ENCODE results near the gene PHLDA2. TPM values are rescaled to one million over a fixed set of nuclear protein-coding genes. Genes with fewer than 3 reads are reported as not detected.

PHLDA2 gene
- total RNA-seq, 1 experiment from 2014 or later = 111 TPM

DNA sequence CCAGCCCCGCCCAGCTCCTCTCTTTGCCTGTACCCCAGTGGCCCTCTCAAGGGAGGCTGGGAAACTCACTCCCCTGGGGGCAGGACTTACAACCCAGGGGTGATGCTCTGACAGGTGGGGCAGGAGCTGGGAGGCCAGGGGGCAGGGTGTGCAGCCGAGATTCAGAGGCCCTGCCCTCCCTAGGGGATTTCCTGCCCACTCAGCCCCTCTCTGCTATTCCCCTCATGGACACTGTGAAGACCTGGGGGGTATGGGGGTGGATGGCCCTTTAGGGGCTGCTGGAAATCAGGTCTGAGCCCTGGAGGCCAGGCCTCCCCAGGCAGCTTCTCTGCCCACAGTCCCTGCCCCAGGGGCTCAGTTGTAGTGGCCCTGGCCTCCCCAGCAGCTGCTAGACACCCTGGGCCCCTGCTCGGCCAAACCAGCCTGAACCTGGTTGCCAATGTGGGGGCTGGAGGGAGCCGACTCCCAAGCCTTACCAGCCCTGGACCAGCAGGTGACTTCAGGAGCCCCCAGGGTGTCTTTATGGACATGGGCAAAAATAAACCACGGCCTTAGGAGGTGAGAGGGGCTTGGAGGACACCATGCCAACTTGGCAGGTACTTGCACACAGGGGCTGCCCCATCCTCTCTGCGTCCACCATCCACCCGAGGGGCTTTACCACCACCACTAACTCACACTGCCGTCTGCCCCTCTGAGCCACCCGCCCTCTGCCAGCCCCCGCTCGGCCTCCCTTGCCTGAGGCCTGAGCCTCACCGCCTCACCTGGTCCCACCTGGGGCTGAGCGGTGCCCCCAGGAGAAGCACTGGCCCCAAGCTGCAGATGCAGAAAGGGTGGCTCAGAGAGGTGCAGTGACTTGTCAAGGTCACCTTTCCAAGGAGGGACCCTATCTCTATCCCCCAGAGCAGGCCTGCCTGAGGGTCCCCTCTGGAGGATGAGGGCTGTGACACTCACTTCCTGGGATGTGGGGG, 2.8 kb upstream of the PHLDA2 start:
- peak overlapping the region; percentile 74 for H3K27ac Mint-ChIP-seq (ENCODE audit: unreplicated experiment)
- TF ChIP-seq CTCF (IDR thresholded peaks at IDR 0.05; ENCODE audit: unreplicated experiment) = no peak

DNA sequence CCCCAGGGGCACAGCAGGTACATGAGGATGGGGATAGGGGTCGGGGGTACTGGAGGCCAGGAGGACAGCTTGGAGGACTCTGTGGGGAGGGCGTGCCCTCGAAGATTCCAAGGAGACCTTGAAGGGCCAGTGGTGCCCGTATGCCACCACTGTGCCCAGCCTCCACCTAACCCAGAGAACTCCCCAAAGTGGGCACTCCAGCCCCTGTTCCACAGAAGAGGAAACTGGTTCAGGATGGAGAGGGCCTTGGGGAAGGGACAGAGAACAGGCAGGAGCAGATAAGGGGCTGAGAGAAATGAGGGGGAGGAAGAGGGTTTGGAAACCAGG, 2.2 kb upstream of the PHLDA2 start:
- intact Hi-C loops (cut with micrococcal nuclease; ENCODE audit: unreplicated experiment) = loop anchor here (2.0 kb wide), 4 partner anchors 27 to 399 kb away; no protein-coding TSS in a partner anchor
- BruUV-seq (replicated peaks) = no TSS peak
- H3K4me3 Mint-ChIP-seq (ENCODE audit: low read depth, unreplicated experiment) = no peak overlapping the region
- H3K27ac Mint-ChIP-seq (ENCODE audit: unreplicated experiment) = peak overlapping the region; percentile 74
- no peaks in the 10 kb centered on the region for H3K27me3 Mint-ChIP-seq (ENCODE audit: unreplicated experiment)
- H3K4me1 Mint-ChIP-seq (ENCODE audit: low read depth, unreplicated experiment) = peaks cover 21% of the 10 kb centered on the region
- peaks cover 58% of the 10 kb centered on the region for H3K36me3 Mint-ChIP-seq (ENCODE audit: insufficient read depth, unreplicated experiment)
- no peak for TF ChIP-seq CTCF (IDR thresholded peaks at IDR 0.05; ENCODE audit: unreplicated experiment)
- CTCF ChIA-PET = interaction anchor here (0.8 to 2.9 kb wide), 2 partner anchors 28 to 39 kb away, joined by 4 to 24 read pairs; a partner anchor contains a TSS
- H3K9me3 Mint-ChIP-seq (ENCODE audit: low read depth, unreplicated experiment) = no peaks in the 10 kb centered on the region
- DNase-seq = no peak

More for the DNA sequence above, 2.8 kb upstream of the PHLDA2 start:
- H3K27me3 Mint-ChIP-seq (ENCODE audit: unreplicated experiment) = no peaks in the 10 kb centered on the region
- CTCF ChIA-PET = interaction anchor here (0.8 to 2.2 kb wide), 3 partner anchors 28 to 40 kb away, joined by 4 to 8 read pairs (median 6); no protein-coding TSS in a partner anchor
- H3K4me1 Mint-ChIP-seq (ENCODE audit: low read depth, unreplicated experiment) = peaks cover 21% of the 10 kb centered on the region
- no peaks in the 10 kb centered on the region for H3K9me3 Mint-ChIP-seq (ENCODE audit: low read depth, unreplicated experiment)
- DNase-seq = no peak
- intact Hi-C loops (cut with micrococcal nuclease; ENCODE audit: unreplicated experiment) = loop anchor here (2.0 kb wide), 4 partner anchors 27 to 399 kb away; no protein-coding TSS in a partner anchor
- H3K36me3 Mint-ChIP-seq (ENCODE audit: insufficient read depth, unreplicated experiment) = peaks cover 51% of the 10 kb centered on the region
- no peak overlapping the region for H3K4me3 Mint-ChIP-seq (ENCODE audit: low read depth, unreplicated experiment)
- no TSS peak for BruUV-seq (replicated peaks)

- no peaks in the 10 kb centered on the region for H3K9me3 Mint-ChIP-seq (ENCODE audit: low read depth, unreplicated experiment)
- peaks cover 62% of the 10 kb centered on the region for H3K36me3 Mint-ChIP-seq (ENCODE audit: insufficient read depth, unreplicated experiment)
- H3K27ac Mint-ChIP-seq (ENCODE audit: unreplicated experiment) = peak overlapping the region; percentile 98
- BruUV-seq (replicated peaks) = no TSS peak
- H3K4me3 Mint-ChIP-seq (ENCODE audit: low read depth, unreplicated experiment) = peak overlapping the region; percentile 94
- H3K27me3 Mint-ChIP-seq (ENCODE audit: unreplicated experiment) = no peaks in the 10 kb centered on the region
- intact Hi-C loops (cut with micrococcal nuclease; ENCODE audit: unreplicated experiment) = loop anchor here (2.0 kb wide), 4 partner anchors 26 to 398 kb away; no protein-coding TSS in a partner anchor
- peaks cover 21% of the 10 kb centered on the region for H3K4me1 Mint-ChIP-seq (ENCODE audit: low read depth, unreplicated experiment)
- TF ChIP-seq CTCF (IDR thresholded peaks at IDR 0.05; ENCODE audit: unreplicated experiment) = peak; percentile 93
- CTCF ChIA-PET = interaction anchor here (0.8 to 2.9 kb wide), 11 partner anchors 18 to 478 kb away, joined by 3 to 40 read pairs (median 6); partner anchors contain the start of gene NAP1L4
- DNase-seq = peak; percentile 99
Observed at GRCh38 chr11:2930704-2931419, 1.6 kb upstream of the PHLDA2 start.
